Neural cell (in vitro differentiated cells): ENCODE data around the gene MAGEA3.
"Not testable (repeated sequence)": the region's sequence is repeated elsewhere in the genome, so short reads cannot be mapped to it uniquely, and the experiment has no call there.

Experiments
- CTCF ChIP-seq: fragments of 450-650 bp; IDR thresholded peaks from 2 replicates; pipeline ENCODE4 v1.5.1; 2014; ENCODE audit warnings: antibody characterized with exemption, mild to moderate bottlenecking, moderate library complexity; ENCODE audit not compliant: poor library complexity, severe bottlenecking
- EZH2 ChIP-seq: fragments of 200-600, 300-800 bp; shearing (Covaris generic), sonication (generic); IDR thresholded peaks from 2 replicates; pipeline ENCODE4 v1.6.1; 2014; ENCODE audit warnings: antibody characterized with exemption, low read length, borderline replicate concordance, mild to moderate bottlenecking; ENCODE audit not compliant: insufficient read depth, poor library complexity, severe bottlenecking
- POLR2AphosphoS5 ChIP-seq: IDR thresholded peaks from 2 replicates; pipeline ENCODE4 v1.6.1; 2012
- REST ChIP-seq: IDR thresholded peaks from 2 replicates; pipeline ENCODE4 v1.6.1; 2012; ENCODE audit warnings: borderline replicate concordance
- TAF1 ChIP-seq: IDR thresholded peaks from 2 replicates; pipeline ENCODE4 v1.6.1; 2012; ENCODE audit warnings: low read depth

- not testable (repeated sequence) for TF ChIP-seq CTCF, REST, TAF1, EZH2, POLR2AphosphoS5
Measured at GRCh38 chrX:152700390-152700789, 1.8 kb downstream of the MAGEA3 start.
